Stimulated activated CD8-positive, alpha-beta memory T cell treated with anti-CD3 and anti-CD28 coated beads, Interleukin-12 subunit alpha, Interleukin-12 subunit beta, amount 100 ng/mL, for 24 hours (primary cell): ENCODE measurements around the gene RFNG.
"Not testable (repeated sequence)": the region's sequence is repeated elsewhere in the genome, so short reads cannot be mapped to it uniquely, and the experiment has no call there.

ENCODE experiments used
- DNase-seq: peaks from one replicate; pipeline ENCODE4 v3.0.0-alpha.2; 2020; ENCODE audit errors: extremely low read depth

The RFNG gene

GRCh38 chr17:82042649-82043048 is 9.0 kb downstream of the RFNG start:
- no peak for DNase-seq

DNA sequence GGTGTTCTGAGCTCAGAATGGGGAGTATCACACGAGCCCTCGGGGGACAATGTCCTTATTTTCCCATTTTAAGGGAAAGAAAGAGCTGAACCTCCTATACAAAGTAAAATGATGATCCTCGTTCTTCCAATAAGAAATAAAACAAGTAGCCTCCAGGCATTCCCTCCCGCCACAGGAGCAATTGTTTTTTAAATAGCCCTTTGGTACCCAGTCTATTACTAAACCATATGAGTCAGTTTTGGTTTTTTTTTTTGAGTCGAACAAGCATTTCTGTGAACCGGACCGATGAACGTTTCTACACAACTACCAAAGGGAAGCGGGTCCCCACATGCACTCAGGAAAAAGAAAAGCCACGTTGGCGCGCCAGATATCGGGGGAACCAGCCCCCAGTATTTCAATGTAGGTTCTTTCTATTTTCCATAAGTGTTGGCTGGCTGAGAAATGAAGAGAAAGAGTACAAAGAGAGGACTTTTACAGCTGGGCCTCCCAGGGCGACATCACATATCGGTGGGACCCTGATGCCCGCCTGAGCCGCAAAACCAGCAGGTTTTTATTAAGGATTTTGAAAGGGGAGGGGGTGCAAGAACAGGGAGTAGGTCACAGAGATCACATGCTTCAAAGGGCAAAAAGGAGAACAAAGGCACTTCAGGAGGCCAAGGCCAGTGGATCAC is 10.3 kb downstream of the RFNG start:
- no peak for DNase-seq

DNA sequence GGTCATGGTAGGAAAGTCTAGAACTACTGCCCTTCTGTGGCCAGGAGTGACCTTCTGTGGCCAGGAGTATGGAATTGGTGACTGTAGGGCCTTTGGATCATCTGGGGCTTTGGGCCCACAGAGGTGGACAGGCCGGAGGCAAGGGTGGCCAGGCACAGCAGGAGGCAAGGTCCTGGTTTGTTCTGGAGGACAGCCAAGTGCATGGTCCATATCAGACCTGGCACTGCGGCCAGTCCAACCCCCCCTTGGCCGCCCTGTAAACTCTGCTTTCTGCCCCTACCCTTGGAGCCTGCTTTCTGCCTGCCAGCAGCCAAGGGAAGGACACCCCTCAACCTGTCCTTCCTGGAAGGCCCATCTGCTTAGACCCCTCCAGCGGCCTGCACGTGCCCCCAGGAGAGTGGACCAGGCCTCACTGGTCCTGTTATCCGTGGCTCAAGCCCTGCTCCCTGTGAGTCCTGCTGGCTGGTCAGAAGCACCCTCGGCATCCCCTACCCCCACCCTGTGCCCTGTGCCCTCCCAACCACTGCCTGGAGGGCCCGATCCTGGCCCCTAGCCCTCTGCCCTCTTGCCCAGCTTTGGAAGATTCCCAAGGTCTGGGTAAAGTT is 11.8 kb downstream of the RFNG start:
- DNase-seq, result no peak

DNA sequence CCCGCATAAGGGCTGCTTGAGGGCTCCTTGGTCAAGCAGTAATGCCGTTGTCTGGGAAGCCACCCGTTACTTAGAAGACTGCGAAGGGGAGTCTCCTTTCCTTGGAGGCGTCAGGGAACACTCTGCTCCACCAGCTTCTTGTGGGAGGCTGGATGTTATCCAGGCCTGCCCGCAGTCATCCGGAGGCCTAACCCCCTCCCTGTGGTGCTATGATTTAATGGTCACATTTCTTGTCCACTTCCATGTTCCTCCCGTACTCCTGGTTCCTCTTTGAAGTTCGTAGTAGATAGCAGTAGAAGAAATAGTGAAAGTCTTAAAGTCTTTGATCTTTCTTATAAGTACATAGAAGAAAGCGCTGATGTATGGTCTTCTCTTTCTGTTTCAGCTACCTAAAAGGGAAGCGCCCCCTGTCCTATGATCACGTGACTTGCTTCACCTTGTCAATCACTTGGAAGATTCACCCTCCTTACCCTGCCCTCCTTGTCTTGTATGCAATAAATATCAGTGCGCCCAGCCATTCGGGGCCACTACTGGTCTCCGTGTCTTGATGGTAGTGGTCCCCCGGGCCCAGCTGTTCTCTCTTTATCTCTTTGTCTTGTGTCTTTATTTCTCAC is 12.7 kb downstream of the RFNG start:
- not testable (repeated sequence) for DNase-seq

DNA sequence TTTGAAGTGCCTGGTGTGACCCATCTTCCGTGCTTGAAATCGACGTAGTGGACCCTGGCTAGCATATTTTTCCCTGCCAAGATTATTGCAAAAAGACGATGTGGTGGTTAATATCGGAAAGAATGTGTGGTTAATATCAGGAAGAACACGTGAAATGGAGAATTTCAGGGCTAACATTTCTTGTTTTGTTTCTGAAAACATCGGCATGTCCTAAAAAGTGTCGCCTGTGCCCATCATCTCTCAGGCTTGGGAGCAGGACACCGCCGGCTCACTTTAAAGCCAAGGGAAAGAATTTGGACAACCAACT is 13.8 kb downstream of the RFNG start:
- no peak for DNase-seq

DNA sequence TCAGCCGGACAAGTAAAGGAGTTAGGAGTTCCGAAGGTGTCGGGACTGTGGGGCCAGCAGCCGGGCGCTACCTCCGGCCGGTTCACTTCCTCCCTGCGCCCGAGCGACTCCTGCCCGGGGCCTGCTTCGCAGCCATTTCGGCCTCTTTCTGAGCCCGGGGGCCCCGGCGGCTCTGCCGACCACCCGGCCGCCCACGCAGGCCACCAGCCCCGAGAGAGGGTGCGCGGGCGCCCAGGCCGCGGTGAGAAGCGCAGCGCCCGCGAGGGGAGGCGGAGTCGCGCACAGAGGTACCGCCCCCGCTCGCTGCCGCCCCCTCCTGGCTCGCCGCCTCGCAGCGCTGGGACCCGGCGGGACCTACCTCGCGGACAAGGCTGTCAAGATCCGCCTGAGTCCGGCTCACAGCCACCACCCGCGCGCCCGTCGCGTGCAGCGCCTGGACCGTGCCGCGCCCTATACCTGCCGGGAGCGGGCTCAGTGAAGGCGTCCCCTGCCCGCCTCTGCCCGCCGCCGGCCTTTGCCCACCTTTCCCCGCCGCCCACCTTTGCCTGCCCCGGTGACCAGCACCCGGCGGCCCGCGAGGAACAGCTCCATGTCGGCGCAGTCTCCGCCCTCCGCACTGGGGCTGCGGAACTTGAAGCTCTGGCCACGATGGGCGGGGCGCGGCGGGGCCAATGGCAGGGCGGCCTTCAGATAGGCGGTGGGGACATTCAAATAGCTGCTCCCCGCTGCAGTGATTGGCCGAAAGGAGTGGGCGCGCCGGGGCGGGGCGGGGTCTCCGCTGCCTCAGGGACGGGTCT is 14.3 kb downstream of the RFNG start, which contains the start of gene DCXR:
DCXR (minus strand) TSS at position 606 of the 797 bp plus-strand sequence; CDS start at position 591, 15 bp downstream.
- DNase-seq, result peak; percentile 94

DNA sequence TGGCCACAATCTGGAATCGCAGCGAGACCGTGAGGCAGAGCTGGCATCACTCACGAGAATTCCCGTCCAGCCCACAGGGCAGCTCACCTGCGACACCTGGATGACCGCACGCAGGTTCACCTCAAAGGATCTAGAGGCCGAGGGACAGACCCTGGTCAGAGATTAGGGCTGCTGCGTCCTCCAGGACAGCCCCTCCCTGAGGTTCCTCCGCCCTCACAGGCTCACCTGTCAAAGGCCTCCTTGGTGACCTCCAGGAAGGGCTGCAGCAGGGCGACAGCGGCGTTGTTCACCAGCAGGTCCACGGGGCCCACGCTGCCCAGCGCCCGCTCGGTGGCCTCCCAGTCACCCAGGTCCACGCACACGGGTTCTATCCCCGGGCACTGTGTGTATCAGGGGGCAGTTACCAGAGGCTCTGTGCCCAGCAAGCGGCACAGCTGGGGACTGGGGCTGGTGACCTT is 14.9 kb downstream of the RFNG start:
- no peak for DNase-seq

DNA sequence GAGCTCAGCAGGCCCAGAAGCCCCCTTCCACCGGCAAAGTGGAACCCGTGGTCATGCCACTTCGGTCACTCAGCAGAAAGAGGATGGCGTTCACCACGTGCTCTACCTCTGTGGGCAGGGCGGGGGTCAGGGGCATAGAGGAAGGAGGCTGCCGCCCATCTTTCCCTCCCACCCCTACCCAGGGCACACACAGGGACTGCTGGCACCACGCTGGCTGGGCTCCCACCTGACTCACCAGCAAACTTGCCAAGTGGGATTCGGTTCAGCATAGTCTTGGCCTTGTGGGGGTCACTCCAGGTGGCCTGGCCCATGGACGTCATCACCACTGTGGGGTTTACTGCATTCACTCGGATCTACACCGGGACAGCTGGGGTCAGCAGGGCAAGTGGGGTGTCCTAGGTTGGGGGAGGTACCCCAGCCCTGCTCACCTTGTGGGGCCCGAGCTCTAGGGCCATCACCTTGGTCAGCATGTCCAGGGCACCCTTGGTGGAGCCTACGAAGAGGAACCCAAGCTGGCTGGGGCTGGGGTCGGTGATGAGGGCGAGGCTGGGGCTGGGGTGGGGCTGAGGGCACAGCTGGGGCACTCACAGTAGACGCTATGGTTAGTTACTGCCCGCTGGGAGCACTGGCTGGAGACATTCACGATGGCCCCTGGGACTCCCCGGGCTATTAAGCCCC is 15.5 kb downstream of the RFNG start:
- no peak for DNase-seq

- DNase-seq, result no peak
These were observed 16.1 kb downstream of the RFNG start for GRCh38 chr17:82035488-82035887.

- DNase-seq, result no peak
These were observed 17.1 kb downstream of the RFNG start for GRCh38 chr17:82034371-82035011.

DNA sequence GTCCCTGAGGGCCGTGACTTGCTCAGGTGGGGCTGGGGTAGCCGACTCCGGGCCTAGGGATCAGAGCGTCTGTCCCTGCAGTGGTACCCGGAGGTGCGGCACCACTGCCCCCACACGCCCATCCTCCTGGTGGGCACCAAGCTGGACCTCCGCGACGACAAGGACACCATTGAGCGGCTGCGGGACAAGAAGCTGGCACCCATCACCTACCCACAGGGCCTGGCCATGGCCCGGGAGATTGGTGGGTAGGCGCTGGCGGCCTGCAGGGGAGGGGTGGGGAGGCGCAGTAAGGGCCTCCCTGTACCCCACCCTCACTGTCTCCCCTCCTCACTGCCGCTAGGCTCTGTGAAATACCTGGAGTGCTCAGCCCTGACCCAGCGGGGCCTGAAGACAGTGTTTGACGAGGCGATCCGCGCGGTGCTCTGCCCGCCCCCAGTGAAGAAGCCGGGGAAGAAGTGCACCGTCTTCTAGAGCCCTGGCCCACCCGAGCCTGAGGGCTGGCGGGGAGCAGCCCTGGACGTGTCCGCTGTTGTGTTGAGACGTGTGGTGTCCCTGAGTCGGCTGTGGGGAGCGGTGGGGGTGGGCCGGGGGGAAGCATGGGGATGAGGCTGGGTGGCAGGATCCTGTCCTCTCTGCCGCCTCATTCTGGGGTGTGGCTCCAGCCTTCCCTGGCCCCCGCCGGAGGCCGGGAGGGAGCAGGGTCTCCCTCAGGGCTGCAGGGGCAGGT is 18.1 kb downstream of the RFNG start:
- no peak for DNase-seq

DNA sequence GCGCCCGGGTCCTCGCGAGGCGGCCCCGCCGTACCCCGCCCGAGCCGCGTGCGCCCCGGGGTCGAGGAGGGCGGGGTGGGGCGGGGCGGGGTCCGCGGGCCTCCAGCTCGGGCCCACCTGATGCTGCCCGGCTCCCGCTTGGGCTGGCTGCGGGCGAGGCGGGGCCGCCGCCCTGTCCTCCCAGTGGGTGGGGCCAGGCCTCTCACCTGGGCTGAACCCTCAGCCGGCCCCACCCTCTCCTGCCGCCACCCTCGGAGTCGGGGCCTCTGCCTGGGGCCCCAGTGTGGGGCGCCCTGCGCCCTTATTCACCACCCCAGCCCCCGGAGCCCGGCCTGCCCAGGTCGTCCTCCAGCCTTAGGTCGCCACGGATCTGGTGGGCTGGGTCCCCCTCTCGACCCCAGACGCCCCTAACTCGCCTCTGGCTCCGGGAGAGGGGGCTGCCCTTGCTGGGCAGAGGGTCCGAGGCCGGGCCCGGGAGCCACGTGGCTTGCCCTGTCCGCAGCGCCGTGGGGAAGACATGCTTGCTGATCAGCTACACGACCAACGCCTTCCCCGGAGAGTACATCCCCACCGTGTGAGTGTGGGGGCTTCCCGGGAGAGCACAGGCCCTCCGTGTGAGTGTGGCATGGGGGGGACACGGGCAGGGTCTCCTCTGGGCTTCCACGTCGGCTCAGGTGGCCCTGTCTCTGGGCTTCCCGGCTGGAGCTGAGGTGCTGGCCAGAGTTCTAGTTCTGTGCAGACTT is 19.6 kb downstream of the RFNG start:
- DNase-seq, result no peak

DNA sequence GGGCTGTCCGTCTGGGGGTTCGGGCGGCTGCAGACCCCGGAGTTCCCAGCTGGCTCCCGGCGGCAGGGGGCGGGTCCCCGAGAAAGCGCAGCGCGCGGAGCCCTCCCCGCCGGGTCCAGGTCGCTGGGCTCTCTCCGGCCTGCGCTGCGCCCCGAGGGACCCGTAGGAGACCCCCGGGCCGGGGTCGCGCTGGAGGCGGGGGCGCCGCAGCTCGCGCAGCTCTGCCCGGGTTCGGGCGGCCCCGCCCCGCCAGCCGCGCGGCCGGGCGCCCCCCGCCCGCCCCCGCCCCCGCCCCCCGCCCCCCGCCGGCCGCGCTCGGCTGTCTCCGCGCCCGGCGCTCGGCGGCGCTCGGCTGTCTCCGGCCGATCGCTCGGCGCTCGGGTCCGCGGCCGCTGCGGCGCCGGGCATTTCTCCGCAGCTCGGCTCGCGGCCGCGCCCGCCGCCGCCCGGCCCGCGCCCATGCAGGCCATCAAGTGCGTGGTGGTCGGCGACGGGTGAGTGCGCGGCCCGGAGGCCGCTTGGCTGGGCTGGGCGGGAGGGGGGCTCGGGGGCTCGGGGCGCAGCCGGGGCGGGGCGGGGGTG is 20.2 kb downstream of the RFNG start, which contains the start of gene RAC3:
RAC3 (plus strand) TSS at position 376 of the 582 bp plus-strand sequence; CDS start at position 460, 84 bp downstream.
- no peak for DNase-seq

GRCh38 chr17:82030470-82031302 is 20.9 kb downstream of the RFNG start:
- peak; percentile 57 for DNase-seq

DNA sequence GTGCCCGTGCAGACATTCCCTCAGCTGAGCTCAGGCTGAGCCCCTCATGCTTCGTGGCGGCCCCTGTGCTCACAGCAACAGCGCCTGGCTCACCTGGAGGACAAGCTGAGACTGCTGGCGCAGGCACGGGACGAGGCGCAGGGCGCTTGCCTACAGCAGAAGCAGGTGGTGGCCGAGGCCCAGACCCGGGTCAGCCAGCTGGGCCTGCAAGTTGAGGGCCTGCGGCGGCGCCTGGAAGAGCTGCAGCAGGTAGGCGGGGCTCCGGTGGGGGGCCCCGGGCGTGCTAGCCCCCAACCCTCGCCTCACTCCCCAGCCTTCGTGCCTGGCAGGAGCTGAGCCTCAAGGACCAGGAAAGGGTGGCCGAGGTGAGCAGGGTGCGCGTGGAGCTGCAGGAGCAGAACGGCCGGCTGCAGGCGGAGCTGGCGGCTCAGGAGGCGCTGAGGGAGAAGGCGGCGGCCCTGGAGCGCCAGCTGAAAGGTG is 21.6 kb downstream of the RFNG start:
- DNase-seq, result no peak

DNA sequence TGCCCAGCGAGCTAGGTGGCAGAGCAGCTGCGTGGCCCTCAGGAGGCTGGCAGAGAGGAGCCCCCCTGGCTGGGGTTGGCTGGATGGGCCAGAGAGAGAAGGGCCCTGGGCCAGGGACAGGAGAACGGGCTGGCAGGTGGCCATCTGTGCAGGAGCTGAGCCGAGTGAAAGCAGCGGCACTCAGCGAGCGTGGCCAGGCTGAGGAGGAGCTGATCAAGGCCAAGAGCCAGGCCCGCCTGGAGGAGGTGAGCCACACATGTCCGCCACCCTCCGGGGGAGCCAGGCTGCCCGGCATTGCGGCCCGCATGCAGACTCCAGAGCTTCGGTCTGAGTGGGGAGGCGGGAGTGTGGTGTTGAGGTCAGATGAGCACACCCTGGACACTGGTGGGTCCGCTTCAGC is 22.2 kb downstream of the RFNG start:
- DNase-seq, result no peak

GRCh38 chr17:82028966-82029365 is 22.6 kb downstream of the RFNG start:
- no peak for DNase-seq

DNA sequence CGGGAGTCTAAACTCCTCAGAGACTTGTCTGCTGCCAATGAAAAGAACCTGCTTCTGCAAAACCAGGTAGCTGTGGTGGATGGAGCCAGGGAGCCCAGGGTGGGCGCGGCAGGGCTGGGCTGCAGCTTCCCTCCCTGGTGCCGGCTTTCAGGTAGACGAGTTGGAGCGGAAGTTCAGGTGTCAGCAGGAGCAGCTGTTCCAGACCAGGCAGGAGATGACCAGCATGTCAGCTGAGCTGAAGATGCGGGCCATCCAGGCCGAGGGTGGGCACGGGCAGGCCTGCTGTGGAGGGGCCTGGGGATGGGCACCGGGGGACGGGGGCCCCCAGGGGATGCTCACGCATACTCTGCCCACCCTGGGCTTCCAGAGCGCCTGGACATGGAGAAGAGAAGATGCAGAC is 23.4 kb downstream of the RFNG start:
- no peak for DNase-seq
